ENCODE results near the gene NUFIP1. TPM values are rescaled to one million over a fixed set of nuclear protein-coding genes. Genes with fewer than 3 reads are reported as not detected.
"Not testable (repeated sequence)": the region's sequence is repeated elsewhere in the genome, so short reads cannot be mapped to it uniquely, and the experiment has no call there.

The NUFIP1 gene
- polyA plus RNA-seq, 6 donors from 2014 or later: 4.0 to 5.4 (median 4.9) TPM

- no peak overlapping the region for H3K4me3 Mint-ChIP-seq
- ATAC-seq (ENCODE audit: low read depth in 2 of 2): no peak
- H3K27me3 Mint-ChIP-seq: peaks cover 14 to 44% (median 34%) of the 10 kb centered on the region in 3 donors
- H3K36me3 Mint-ChIP-seq: peaks cover 4 to 6% of the 10 kb centered on the region in 2 donors
- H3K4me1 Mint-ChIP-seq: no peaks in the 10 kb centered on the region
- peaks cover 0 to 5% (median 0%) of the 10 kb centered on the region in 7 donors for H3K9me3 Mint-ChIP-seq
- no peak for DNase-seq
- no peak overlapping the region for H3K27ac Mint-ChIP-seq
Measured at GRCh38 chr13:44903574-44903985, 85.7 kb downstream of the NUFIP1 start.

GRCh38 chr13:44902738-44903137, 86.5 kb downstream of the NUFIP1 start:
- Mint-ChIP-seq H3K9me3 (peaks cover 0 to 7% (median 0%) of the 10 kb centered on the region in 7 donors), H3K27me3 (peaks cover 17 to 49% (median 37%) of the 10 kb centered on the region in 3 donors), H3K4me3 (no peak overlapping the region), H3K4me1 (no peaks in the 10 kb centered on the region), H3K27ac (no peak overlapping the region), H3K36me3 (peaks cover 7 to 10% of the 10 kb centered on the region in 2 donors)
- ATAC-seq (ENCODE audit: low read depth in 2 of 2): no peak
- no peak for DNase-seq

GRCh38 chr13:44899967-44900366, 89.3 kb downstream of the NUFIP1 start:
- Mint-ChIP-seq H3K4me1 (no peaks in the 10 kb centered on the region), H3K27me3 (peaks cover 17 to 37% (median 29%) of the 10 kb centered on the region in 3 donors), H3K9me3 (peaks cover 0 to 7% (median 0%) of the 10 kb centered on the region in 7 donors), H3K27ac (no peak overlapping the region), H3K36me3 (peaks cover 7 to 10% of the 10 kb centered on the region in 2 donors), H3K4me3 (no peak overlapping the region)
- no peak for DNase-seq
- ATAC-seq (ENCODE audit: low read depth in 2 of 2): no peak

- not testable (repeated sequence) for H3K4me3 Mint-ChIP-seq; DNase-seq; H3K36me3 Mint-ChIP-seq; H3K9me3 Mint-ChIP-seq; H3K27ac Mint-ChIP-seq; H3K4me1 Mint-ChIP-seq; ATAC-seq (ENCODE audit: low read depth in 2 of 2)
- H3K27me3 Mint-ChIP-seq: peaks cover 13 to 35% (median 21%) of the 10 kb centered on the region in 3 donors
Measured at GRCh38 chr13:44898308-44898707, 91.0 kb downstream of the NUFIP1 start.

GRCh38 chr13:44895953-44896335, 93.3 kb downstream of the NUFIP1 start:
- Mint-ChIP-seq H3K36me3 (peaks cover 7 to 10% of the 10 kb centered on the region in 2 donors), H3K4me3 (no peak overlapping the region), H3K27me3 (peaks cover 11 to 24% (median 13%) of the 10 kb centered on the region in 3 donors), H3K9me3 (peaks cover 0 to 7% (median 0%) of the 10 kb centered on the region in 7 donors), H3K4me1 (no peaks in the 10 kb centered on the region), H3K27ac (no peak overlapping the region)
- DNase-seq (no peak), ATAC-seq (ENCODE audit: low read depth in 2 of 2) (no peak)

- no peak overlapping the region for H3K4me3 Mint-ChIP-seq
- H3K27me3 Mint-ChIP-seq: peaks cover 9 to 18% (median 13%) of the 10 kb centered on the region in 3 donors
- no peak for ATAC-seq (ENCODE audit: low read depth in 2 of 2)
- DNase-seq: no peak
- H3K36me3 Mint-ChIP-seq: peaks cover 7 to 10% of the 10 kb centered on the region in 2 donors
- no peak overlapping the region for H3K27ac Mint-ChIP-seq
- H3K9me3 Mint-ChIP-seq: peaks cover 0 to 7% (median 0%) of the 10 kb centered on the region in 7 donors
- H3K4me1 Mint-ChIP-seq: no peaks in the 10 kb centered on the region
Measured at GRCh38 chr13:44895264-44895952, 93.9 kb downstream of the NUFIP1 start.

GRCh38 chr13:44894001-44894770, 95.1 kb downstream of the NUFIP1 start:
- no peak overlapping the region for H3K27ac Mint-ChIP-seq
- no peak for ATAC-seq (ENCODE audit: low read depth in 2 of 2)

More at GRCh38 chr13:44894001-44894770, 95.1 kb downstream of the NUFIP1 start:
- Mint-ChIP-seq H3K27me3 (peaks cover 9 to 10% (median 9%) of the 10 kb centered on the region in 3 donors), H3K9me3 (peaks cover 0 to 7% (median 0%) of the 10 kb centered on the region in 7 donors), H3K36me3 (peaks cover 7 to 10% of the 10 kb centered on the region in 2 donors), H3K4me3 (no peak overlapping the region), H3K4me1 (no peaks in the 10 kb centered on the region)
- DNase-seq: no peak

Other genes with a start within 250 kb of the NUFIP1 start
- 10 to 100 TPM; 16.6 to 26.9 (median 21.3) TPM for gene GPALPP1, start 67 bp upstream of the NUFIP1 start, polyA plus RNA-seq (ENCODE audit: low read depth in 6 of 6)
- gene GTF2F2, start 131.0 kb upstream of the NUFIP1 start, polyA plus RNA-seq (ENCODE audit: low read depth in 6 of 6): 10 to 100 TPM in 3 of 6 donors, 1 to 10 TPM in 3; 3.1 to 13.0 (median 10.2) TPM
- under 1 TPM in 3 of 6 donors, not detected in 3; 0.21 to 0.40 (median 0.35) TPM for gene KCTD4, start 211.6 kb upstream of the NUFIP1 start, polyA plus RNA-seq (ENCODE audit: low read depth in 6 of 6)

Measured in naive B cell (primary cell).